SK-N-SH (cell line): ENCODE results near the gene CLEC4M. TPM values are rescaled to one million over a fixed set of nuclear protein-coding genes. Genes with fewer than 3 reads are reported as not detected.

Experiments used
- CTCF ChIA-PET: fragments of 300-600, 350-600 bp; formaldehyde crosslinking; extraction: SDS; loops from one replicate; lab custom pipeline; 2021; lab: Yijun Ruan, JAX
- POLR2A ChIA-PET: fragments of 350-600 bp; sonication (Branson Sonifier 250); formaldehyde crosslinking; extraction: SDS; loops from one replicate; lab custom pipeline; 2020; ENCODE audit warnings: antibody characterized with exemption, inconsistent platforms; lab: Yijun Ruan, JAX
- DNase-seq: peaks from one replicate; pipeline ENCODE4 v3.0.0; 2012
- H2AFZ ChIP-seq: fragments of 200-600 bp; sonication (generic); 2 replicates; pipeline ENCODE4 v1.8.1; 2016; ENCODE audit warnings: antibody characterized with exemption, mild to moderate bottlenecking, low read depth
- H3F3A ChIP-seq: fragments of 200-600 bp; sonication (generic); replicated peaks from 2 replicates; pipeline ENCODE3; 2016; ENCODE audit warnings: antibody characterized with exemption, mild to moderate bottlenecking; ENCODE audit not compliant: insufficient read depth
- H3K27ac ChIP-seq, 2 experiments: fragments of 200-500 bp in 1 of 2; fragments of 200-600 bp in 1 of 2; sonication (Bioruptor generic) in 1 of 2; sonication (generic), shearing (Covaris generic) in 1 of 2; 2 replicates each; pipeline versions ENCODE4 v1.5.1 to v1.6.1; 2014 to 2016; ENCODE audit warnings: low read depth in 2 of 2, inconsistent platforms in 1 of 2, low read length in 1 of 2, mild to moderate bottlenecking in 1 of 2, mixed read lengths in 1 of 2
- H3K27me3 ChIP-seq: fragments of 200-600 bp; sonication (generic), shearing (Covaris generic); 2 replicates; pipeline ENCODE4 v1.6.1; 2016; ENCODE audit warnings: mixed run types; ENCODE audit not compliant: insufficient read depth
- H3K36me3 ChIP-seq, 2 experiments: fragments of 200-500 bp in 1 of 2; fragments of 200-600 bp in 1 of 2; sonication (Bioruptor generic) in 1 of 2; sonication (generic) in 1 of 2; replicated peaks in 1 of 2; 2 replicates each; pipeline versions ENCODE3 to v1.5.1; 2014 to 2016; ENCODE audit warnings: low read length in 1 of 2, mild to moderate bottlenecking in 1 of 2; ENCODE audit not compliant: insufficient read depth in 2 of 2, control insufficient read depth in 1 of 2
- H3K4me1 ChIP-seq, 2 experiments: fragments of 200-500 bp in 1 of 2; fragments of 200-600 bp in 1 of 2; sonication (Bioruptor generic) in 1 of 2; sonication (generic), shearing (Covaris generic) in 1 of 2; 2 replicates each; pipeline versions ENCODE4 v1.5.1 to v1.6.1; 2014 to 2016; ENCODE audit warnings: low read depth in 1 of 2, low read length in 1 of 2, mixed run types in 1 of 2; ENCODE audit not compliant: insufficient read depth in 2 of 2, control insufficient read depth in 1 of 2
- H3K4me2 ChIP-seq: fragments of 200-600 bp; sonication (generic), shearing (Covaris generic); 2 replicates; pipeline ENCODE4 v1.6.1; 2017; ENCODE audit warnings: mixed run types
- H3K4me3 ChIP-seq, 2 experiments: fragments of 200-500 bp in 1 of 2; fragments of 200-600 bp in 1 of 2; sonication (Bioruptor generic) in 1 of 2; sonication (generic), shearing (Covaris generic) in 1 of 2; 2 replicates each; pipeline versions ENCODE4 v1.5.1 to v1.8.1; 2014 to 2016; ENCODE audit warnings: low read depth in 2 of 2, inconsistent platforms in 1 of 2, low read length in 1 of 2, mild to moderate bottlenecking in 1 of 2, mixed read lengths in 1 of 2, moderate library complexity in 1 of 2
- H3K79me2 ChIP-seq: fragments of 200-600 bp; sonication (generic); 2 replicates; pipeline ENCODE4 v1.8.1; 2017; ENCODE audit warnings: mild to moderate bottlenecking; ENCODE audit not compliant: insufficient read depth
- H3K9ac ChIP-seq: fragments of 200-600 bp; sonication (generic); 2 replicates; pipeline ENCODE4 v1.6.1; 2017; ENCODE audit warnings: mixed run types
- H3K9me2 ChIP-seq: fragments of 200-600 bp; sonication (generic); 2 replicates; pipeline ENCODE4 v1.6.1; 2017; ENCODE audit warnings: mixed run types
- H3K9me3 ChIP-seq: fragments of 200-600 bp; sonication (generic); 2 replicates; pipeline ENCODE4 v1.6.1; 2017; ENCODE audit warnings: mixed run types, mild to moderate bottlenecking, moderate library complexity
- H4K20me1 ChIP-seq: fragments of 200-600 bp; sonication (generic); 2 replicates; pipeline ENCODE4 v1.6.1; 2017; ENCODE audit warnings: mild to moderate bottlenecking, mixed run types; ENCODE audit not compliant: insufficient read depth
- CHD2 ChIP-seq: fragments of 150-350 bp; IDR thresholded peaks from 2 replicates; pipeline ENCODE4 v1.6.1; 2018; ENCODE audit warnings: low read length; ENCODE audit not compliant: partially characterized antibody
- CTCF ChIP-seq: fragments of 200-600 bp; sonication (generic); IDR thresholded peaks from 2 replicates; pipeline ENCODE4 v1.6.1; 2017; ENCODE audit warnings: antibody characterized with exemption, mild to moderate bottlenecking, moderate library complexity
- EZH2phosphoT487 ChIP-seq: fragments of 200-600 bp; sonication (generic); IDR thresholded peaks from 2 replicates; pipeline ENCODE4 v1.6.1; 2017; ENCODE audit warnings: low read depth, mixed run types, mild to moderate bottlenecking, antibody characterized with exemption, moderate library complexity, borderline replicate concordance
- FOXJ3 ChIP-seq: sonication (generic); formaldehyde crosslinking; IDR thresholded peaks from 2 replicates; pipeline ENCODE4 v1.5.1; 2020; ENCODE audit warnings: mild to moderate bottlenecking, missing genetic modification reagents
- GABPA ChIP-seq: IDR thresholded peaks from 2 replicates; pipeline ENCODE4 v1.4.0; 2012; ENCODE audit warnings: low read depth, mild to moderate bottlenecking
- GATA2 ChIP-seq: sonication (generic); formaldehyde crosslinking; IDR thresholded peaks from 2 replicates; pipeline ENCODE4 v1.5.0; 2020; ENCODE audit warnings: mild to moderate bottlenecking, missing genetic modification reagents
- IRF3 ChIP-seq: fragments of 150-350 bp; IDR thresholded peaks from 2 replicates; pipeline ENCODE4 v1.6.1; 2016; ENCODE audit warnings: mild to moderate bottlenecking, low read depth, low read length
- JUND ChIP-seq: IDR thresholded peaks from 2 replicates; pipeline ENCODE4 v1.4.0; 2012
- MAX ChIP-seq: IDR thresholded peaks from 2 replicates; pipeline ENCODE4 v1.4.0; 2012; ENCODE audit warnings: low read depth
- MEF2A ChIP-seq: IDR thresholded peaks from 2 replicates; pipeline ENCODE4 v1.4.0; 2012; ENCODE audit warnings: low read depth, borderline replicate concordance
- NFIC ChIP-seq: IDR thresholded peaks from 2 replicates; pipeline ENCODE4 v1.4.0; 2012; ENCODE audit warnings: borderline replicate concordance
- NRF1 ChIP-seq: IDR thresholded peaks from 2 replicates; pipeline ENCODE4 v1.6.1; 2012; ENCODE audit warnings: low read depth, mild to moderate bottlenecking, low read length
- RCOR1 ChIP-seq: fragments of 150-350 bp; IDR thresholded peaks from 2 replicates; pipeline ENCODE4 v1.6.1; 2017; ENCODE audit warnings: antibody characterized with exemption, low read length
- REST ChIP-seq: IDR thresholded peaks from 2 replicates; pipeline ENCODE4 v1.6.1; 2012; ENCODE audit warnings: mild to moderate bottlenecking, low read depth, low read length, moderate library complexity
- RFX5 ChIP-seq: IDR thresholded peaks from 2 replicates; pipeline ENCODE4 v1.6.1; 2012; ENCODE audit warnings: mild to moderate bottlenecking, improper control_type of control experiment, low read length
- RXRA ChIP-seq: IDR thresholded peaks from 2 replicates; pipeline ENCODE4 v1.4.0; 2012; ENCODE audit warnings: low read depth, mild to moderate bottlenecking, borderline replicate concordance
- SIN3A ChIP-seq: IDR thresholded peaks from 2 replicates; pipeline ENCODE4 v1.6.1; 2012; ENCODE audit warnings: low read depth, mild to moderate bottlenecking, low read length, moderate library complexity, borderline replicate concordance
- TCF12 ChIP-seq: IDR thresholded peaks from 2 replicates; pipeline ENCODE4 v1.4.0; 2012
- TEAD4 ChIP-seq: IDR thresholded peaks from 2 replicates; pipeline ENCODE4 v1.4.0; 2012; ENCODE audit warnings: mild to moderate bottlenecking, borderline replicate concordance; ENCODE audit not compliant: insufficient read depth
- WGBS: methylation state at CpG from one replicate; pipeline ENCODE4 v1.1.6; 2017; ENCODE audit warnings: low lambda C conversion rate; 5-methylcytosine and 5-hydroxymethylcytosine counted together
- polyA plus RNA-seq, 3 experiments: library from polyadenylated mRNA; depleted of rRNA; stranded (reverse); fragments of >200 nt; gene quantifications; 2 replicates each; pipeline ENCODE4 v1.2.3, GENCODE V29; 2012
- TF ChIP-seq, protein P1 (sequence below): IDR thresholded peaks from 2 replicates; pipeline ENCODE4 v1.4.0; 2012; ENCODE audit warnings: low read depth, borderline replicate concordance

CLEC4M gene
- polyA plus RNA-seq, 1 of the 3 experiments (the other 2 are of a cell fraction): not detected

DNA sequence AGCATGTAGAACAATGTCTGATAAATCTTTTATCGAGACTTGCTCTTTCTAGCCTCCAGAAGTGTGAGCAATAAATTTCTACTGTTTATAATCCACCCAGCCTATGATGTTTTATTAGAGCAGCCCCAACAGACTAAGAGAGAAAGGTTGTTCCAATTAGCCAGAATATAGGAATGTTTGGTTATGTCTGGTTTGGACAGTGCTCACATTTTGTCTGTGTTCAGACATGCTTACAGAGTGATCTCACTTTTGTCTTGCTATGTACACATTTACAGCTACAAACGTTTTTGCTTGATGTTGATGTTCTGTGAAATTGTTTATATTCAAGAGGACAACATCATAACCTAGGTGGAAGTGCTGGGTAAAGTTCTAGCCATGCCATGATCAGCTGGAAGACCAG, 48.9 kb downstream of the CLEC4M start:
- Histone ChIP-seq H2AFZ (no peak overlapping the region), H3K9ac (no peak overlapping the region), H3F3A (no peaks in the 10 kb centered on the region), H4K20me1 (no peaks in the 10 kb centered on the region)
- no peak for DNase-seq
- CTCF ChIA-PET: no interaction called here
- TF ChIP-seq FOXJ3: no peak
- no peak for TF ChIP-seq SIN3A
- TF ChIP-seq, protein P1, sequence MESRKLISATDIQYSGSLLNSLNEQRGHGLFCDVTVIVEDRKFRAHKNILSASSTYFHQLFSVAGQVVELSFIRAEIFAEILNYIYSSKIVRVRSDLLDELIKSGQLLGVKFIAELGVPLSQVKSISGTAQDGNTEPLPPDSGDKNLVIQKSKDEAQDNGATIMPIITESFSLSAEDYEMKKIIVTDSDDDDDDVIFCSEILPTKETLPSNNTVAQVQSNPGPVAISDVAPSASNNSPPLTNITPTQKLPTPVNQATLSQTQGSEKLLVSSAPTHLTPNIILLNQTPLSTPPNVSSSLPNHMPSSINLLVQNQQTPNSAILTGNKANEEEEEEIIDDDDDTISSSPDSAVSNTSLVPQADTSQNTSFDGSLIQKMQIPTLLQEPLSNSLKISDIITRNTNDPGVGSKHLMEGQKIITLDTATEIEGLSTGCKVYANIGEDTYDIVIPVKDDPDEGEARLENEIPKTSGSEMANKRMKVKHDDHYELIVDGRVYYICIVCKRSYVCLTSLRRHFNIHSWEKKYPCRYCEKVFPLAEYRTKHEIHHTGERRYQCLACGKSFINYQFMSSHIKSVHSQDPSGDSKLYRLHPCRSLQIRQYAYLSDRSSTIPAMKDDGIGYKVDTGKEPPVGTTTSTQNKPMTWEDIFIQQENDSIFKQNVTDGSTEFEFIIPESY: no peak
- TF ChIP-seq NRF1: no peak
- no peak for TF ChIP-seq MAX
- TF ChIP-seq, all 33 proteins: peak for 0
- Histone ChIP-seq H3K9me3 (no peaks in the 10 kb centered on the region), H3K27me3 (peaks cover 23% of the 10 kb centered on the region; the same call in 1 of the 2 replicates), H3K4me1 (no peaks in the 10 kb centered on the region), H3K4me2 (no peak overlapping the region), H3K36me3 (no peaks in the 10 kb centered on the region), H3K79me2 (no peaks in the 10 kb centered on the region), H3K27ac (no peak overlapping the region), H3K4me3 (no peak overlapping the region), H3K9me2 (no peaks in the 10 kb centered on the region)
- WGBS: 0% methylated on average over 2 of the region's 2 CpGs
- POLR2A ChIA-PET: no interaction called here

GRCh38 chr19:7815325-7815724, 52.3 kb downstream of the CLEC4M start:
- no peak overlapping the region for H2AFZ ChIP-seq
- H4K20me1 ChIP-seq: no peaks in the 10 kb centered on the region
- H3K27ac ChIP-seq: no peak overlapping the region
- 7% methylated on average over 8 of the region's 10 CpGs for WGBS
- CTCF ChIA-PET: interaction anchor here (3.9 kb wide), 1 partner anchor 15 kb away, joined by 15 read pairs; no protein-coding TSS in a partner anchor
- no peaks in the 10 kb centered on the region for H3K9me3 ChIP-seq
- no peak overlapping the region for H3K9ac ChIP-seq
- no peaks in the 10 kb centered on the region for H3K36me3 ChIP-seq
- no peak for DNase-seq
- H3F3A ChIP-seq: no peaks in the 10 kb centered on the region
- H3K4me2 ChIP-seq: no peak overlapping the region
- H3K79me2 ChIP-seq: no peaks in the 10 kb centered on the region
- POLR2A ChIA-PET: no interaction called here
- peaks cover 0 to under 1% of the 10 kb centered on the region in 2 experiments; a peak in 1 of 4 replicates for H3K4me1 ChIP-seq
- TF ChIP-seq GATA2 (no peak), EZH2phosphoT487 (no peak), RCOR1 (no peak), FOXJ3 (no peak), TCF12 (no peak), TEAD4 (no peak), REST (no peak), RFX5 (no peak), CTCF (no peak), RXRA (no peak), SIN3A (no peak), JUND (no peak), NFIC (no peak), GABPA (no peak), CHD2 (no peak), MEF2A (no peak), IRF3 (no peak)
- no peak overlapping the region for H3K4me3 ChIP-seq
- no peaks in the 10 kb centered on the region for H3K9me2 ChIP-seq
- H3K27me3 ChIP-seq: peaks cover 10% of the 10 kb centered on the region; the same call in 1 of the 2 replicates
